Esophagus squamous epithelium (tissue), 4 donors: ENCODE measurements around the gene UBE2I.

ENCODE experiments used
- POLR2A ChIP-seq, 4 donors: fragments of 450-650 bp; IDR thresholded peaks; one replicate each; pipeline ENCODE4 v1.6.1; 2017; ENCODE audit warnings: antibody characterized with exemption in 4 of 4, mild to moderate bottlenecking in 4 of 4, moderate library complexity in 3 of 4
- TF ChIP-seq, protein P1 (sequence below), 6 experiments: fragments of 450-650 bp in 4 of 6; fragments of 200-600 bp in 2 of 6; sonication (generic) in 2 of 6; IDR thresholded peaks; one replicate each; pipeline ENCODE4 v1.5.1; 2016 to 2019; ENCODE audit warnings: antibody characterized with exemption in 6 of 6, mild to moderate bottlenecking in 4 of 6, moderate library complexity in 4 of 6

DNA sequence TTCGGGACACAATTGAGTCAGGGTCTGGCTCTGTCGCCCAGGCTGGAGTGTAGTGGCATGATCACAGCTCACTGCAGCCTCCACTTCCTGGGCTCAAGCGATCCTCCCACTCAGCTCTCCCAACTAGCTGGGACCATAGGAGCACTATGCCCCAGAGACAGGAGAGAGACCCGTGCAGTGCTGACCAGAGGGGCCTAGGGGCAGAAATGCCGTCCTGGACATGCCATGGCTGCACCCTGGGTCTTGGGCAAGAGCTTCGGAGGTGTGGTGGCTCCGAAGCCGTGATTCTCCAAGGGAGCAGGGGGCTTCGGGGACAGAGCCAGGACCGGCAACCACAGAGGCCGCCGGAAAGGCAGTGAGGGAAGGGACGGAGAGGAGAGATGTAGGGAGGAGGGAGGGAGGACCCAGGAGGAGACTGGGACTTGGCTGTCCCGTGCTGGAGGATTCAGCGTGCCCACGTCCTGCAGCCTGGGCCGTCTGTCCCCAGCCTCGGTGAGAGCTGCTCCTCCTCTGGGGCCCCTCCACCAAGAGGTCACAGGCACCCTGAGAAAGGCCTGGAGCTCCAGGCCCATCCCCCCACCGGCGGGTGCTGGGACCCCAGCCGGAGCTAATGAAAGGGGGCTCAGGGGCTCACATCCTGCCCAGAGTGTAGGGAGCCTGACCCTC is 31.7 kb upstream of the UBE2I start:
- TF ChIP-seq, protein P1, sequence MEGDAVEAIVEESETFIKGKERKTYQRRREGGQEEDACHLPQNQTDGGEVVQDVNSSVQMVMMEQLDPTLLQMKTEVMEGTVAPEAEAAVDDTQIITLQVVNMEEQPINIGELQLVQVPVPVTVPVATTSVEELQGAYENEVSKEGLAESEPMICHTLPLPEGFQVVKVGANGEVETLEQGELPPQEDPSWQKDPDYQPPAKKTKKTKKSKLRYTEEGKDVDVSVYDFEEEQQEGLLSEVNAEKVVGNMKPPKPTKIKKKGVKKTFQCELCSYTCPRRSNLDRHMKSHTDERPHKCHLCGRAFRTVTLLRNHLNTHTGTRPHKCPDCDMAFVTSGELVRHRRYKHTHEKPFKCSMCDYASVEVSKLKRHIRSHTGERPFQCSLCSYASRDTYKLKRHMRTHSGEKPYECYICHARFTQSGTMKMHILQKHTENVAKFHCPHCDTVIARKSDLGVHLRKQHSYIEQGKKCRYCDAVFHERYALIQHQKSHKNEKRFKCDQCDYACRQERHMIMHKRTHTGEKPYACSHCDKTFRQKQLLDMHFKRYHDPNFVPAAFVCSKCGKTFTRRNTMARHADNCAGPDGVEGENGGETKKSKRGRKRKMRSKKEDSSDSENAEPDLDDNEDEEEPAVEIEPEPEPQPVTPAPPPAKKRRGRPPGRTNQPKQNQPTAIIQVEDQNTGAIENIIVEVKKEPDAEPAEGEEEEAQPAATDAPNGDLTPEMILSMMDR (IDR thresholded peaks at IDR 0.05): no peak
- TF ChIP-seq POLR2A (IDR thresholded peaks at IDR 0.05): no peak
